Skin epidermis (tissue), 12 donors: ENCODE data around the gene FAM114A1.
"Not testable (repeated sequence)": the region's sequence is repeated elsewhere in the genome, so short reads cannot be mapped to it uniquely, and the experiment has no call there.

ENCODE experiments used
- H3K27ac ChIP-seq, 21 experiments: fragments of 200-600 bp; sonication (generic) in 11 of 21; one replicate each; pipeline ENCODE4 v1.5.0; 2020; ENCODE audit warnings: mild to moderate bottlenecking in 3 of 21, inconsistent platforms in 2 of 21, moderate library complexity in 2 of 21
- H3K4me3 ChIP-seq, 7 experiments: fragments of 200-600 bp; sonication (generic) in 2 of 7; one replicate each; pipeline ENCODE4 v1.5.0; 2020; ENCODE audit warnings: inconsistent platforms in 2 of 7, mild to moderate bottlenecking in 2 of 7, moderate library complexity in 1 of 7

FAM114A1 gene

DNA sequence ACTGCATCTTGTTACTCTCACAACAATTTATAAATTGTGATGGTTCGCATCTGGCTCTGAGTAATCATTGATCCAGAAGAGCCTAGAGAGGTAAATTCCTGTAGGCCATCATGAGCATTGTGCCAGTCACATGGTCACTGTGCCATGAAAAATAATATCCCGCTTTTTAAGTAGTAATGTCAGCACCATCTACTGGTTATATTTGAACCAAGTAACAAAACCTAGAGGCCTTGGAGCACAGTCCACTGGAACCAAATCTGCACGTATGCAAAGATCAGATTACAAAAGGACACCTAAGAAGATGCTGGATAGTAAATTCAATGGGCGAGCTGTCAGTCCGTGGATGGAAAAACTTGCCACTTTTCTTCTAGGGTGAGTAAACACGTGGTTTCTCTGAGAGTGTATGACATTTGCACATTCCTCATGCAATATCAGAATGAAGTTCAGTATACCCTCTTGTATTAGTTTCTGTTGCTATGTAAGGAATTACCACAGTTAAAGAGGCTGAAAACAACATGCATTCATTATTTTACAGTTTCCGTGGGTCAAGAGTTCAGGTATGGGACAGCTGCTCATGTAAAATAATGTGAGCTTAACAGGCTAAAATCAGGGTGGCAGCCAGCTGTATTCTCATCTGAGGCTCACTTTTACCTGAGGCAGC, 26.8 kb downstream of the FAM114A1 start:
- no peak overlapping the region for H3K4me3 ChIP-seq
- no peak overlapping the region for H3K27ac ChIP-seq

GRCh38 chr4:38896940-38897339, 29.3 kb downstream of the FAM114A1 start:
- no peak overlapping the region for H3K27ac ChIP-seq
- no peak overlapping the region for H3K4me3 ChIP-seq

DNA sequence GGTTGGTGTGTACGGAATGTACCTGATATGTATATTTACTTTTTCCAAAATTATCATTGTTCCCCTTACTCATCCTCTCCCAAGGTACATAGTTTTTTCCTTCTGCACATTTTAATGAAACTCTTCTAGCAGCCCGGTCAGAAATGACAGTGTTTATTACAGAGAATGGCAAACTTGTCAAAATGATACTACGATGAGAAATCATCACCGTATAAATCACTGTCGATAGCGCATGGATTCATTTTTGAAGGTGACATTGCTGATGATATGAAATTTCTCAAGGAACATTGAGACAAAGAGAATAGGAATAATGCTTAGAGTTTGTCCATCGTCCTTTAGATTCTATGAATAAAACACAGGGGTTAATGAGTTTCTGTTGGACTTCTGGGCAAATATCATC, 30.6 kb downstream of the FAM114A1 start:
- H3K27ac ChIP-seq: no peak overlapping the region

GRCh38 chr4:38902221-38902620, 34.6 kb downstream of the FAM114A1 start:
- Histone ChIP-seq H3K27ac (no peak overlapping the region), H3K4me3 (no peak overlapping the region)

More for the DNA sequence above, 30.6 kb downstream of the FAM114A1 start:
- no peak overlapping the region for H3K4me3 ChIP-seq

- Histone ChIP-seq H3K4me3 (no peak overlapping the region), H3K27ac (no peak overlapping the region)
These were observed 35.1 kb downstream of the FAM114A1 start for GRCh38 chr4:38902695-38903094.

DNA sequence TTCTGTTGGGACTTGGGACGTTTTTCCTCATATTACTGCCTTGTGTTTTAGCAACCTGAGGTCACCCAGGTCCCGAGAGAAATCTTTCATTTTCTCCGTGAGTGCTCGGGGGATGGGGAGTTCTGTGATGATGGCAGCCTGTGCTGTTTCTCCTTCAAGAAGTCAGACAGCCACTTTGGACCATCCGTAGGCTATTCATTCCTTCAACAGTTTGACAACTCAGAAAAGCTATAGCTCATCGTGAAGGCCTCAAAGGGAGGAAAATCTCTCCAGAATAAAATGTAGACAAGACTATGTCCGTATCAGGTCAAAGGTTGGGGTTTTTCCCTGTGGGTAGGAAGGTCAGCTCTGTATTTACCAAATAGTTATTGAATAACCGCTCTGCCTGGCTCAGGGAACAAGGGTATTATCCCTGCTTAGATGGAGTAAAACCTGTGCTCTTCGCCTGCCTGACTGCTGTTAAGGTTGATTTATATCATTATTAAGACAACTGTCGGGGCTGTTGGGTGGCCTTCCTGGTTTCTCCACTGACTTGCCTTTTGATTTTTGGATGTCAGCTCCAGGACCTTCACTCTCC, 36.6 kb downstream of the FAM114A1 start:
- Histone ChIP-seq H3K4me3 (no peak overlapping the region), H3K27ac (no peak overlapping the region)

- Histone ChIP-seq H3K4me3 (no peak overlapping the region), H3K27ac (no peak overlapping the region)
These were observed 37.1 kb downstream of the FAM114A1 start for GRCh38 chr4:38904682-38905081.

GRCh38 chr4:38905652-38906385, 38.2 kb downstream of the FAM114A1 start:
- Histone ChIP-seq H3K4me3 (no peak overlapping the region), H3K27ac (no peak overlapping the region)

GRCh38 chr4:38907696-38908270, 40.2 kb downstream of the FAM114A1 start:
- H3K4me3 ChIP-seq: no peak overlapping the region
- H3K27ac ChIP-seq: no peak overlapping the region

DNA sequence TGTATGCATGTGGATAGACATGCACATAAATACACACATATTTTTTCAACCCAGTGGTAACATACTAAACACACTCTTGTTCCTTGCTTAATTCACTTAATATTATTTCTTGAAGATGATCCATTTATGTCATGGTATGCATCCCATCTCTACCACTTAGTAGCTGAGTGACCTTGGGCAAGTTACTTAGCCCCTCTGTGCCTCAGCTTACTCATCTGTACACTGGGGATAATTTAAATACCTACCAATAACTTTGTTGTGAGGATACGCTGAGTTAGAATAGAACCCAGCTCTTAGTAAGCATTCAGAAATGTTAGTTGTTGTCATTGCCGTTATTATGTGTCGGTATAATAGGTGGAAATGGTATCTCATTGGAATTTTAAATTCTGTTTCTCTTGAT, 41.4 kb downstream of the FAM114A1 start:
- no peak overlapping the region for H3K4me3 ChIP-seq
- H3K27ac ChIP-seq: no peak overlapping the region

DNA sequence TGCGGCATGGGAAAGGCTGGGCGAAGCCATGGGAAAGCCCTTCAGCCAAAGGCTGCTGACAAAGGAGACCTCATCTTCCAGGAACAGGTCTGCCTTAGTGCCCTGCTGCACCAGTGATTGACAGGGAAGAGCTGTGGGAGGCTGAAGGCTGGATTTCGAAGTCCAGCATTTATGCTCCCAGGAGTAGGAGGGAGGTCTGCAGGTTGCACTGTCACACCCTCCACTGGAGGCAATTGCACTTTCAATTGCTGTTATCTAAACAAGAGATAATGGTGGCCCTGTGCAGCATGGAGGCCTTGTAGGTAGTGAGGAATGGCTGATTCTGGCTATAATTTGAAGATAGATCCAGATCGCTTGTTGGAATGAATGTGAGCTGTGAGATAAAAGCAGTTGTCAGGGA, 43.7 kb downstream of the FAM114A1 start:
- no peak overlapping the region for H3K27ac ChIP-seq
- H3K4me3 ChIP-seq: no peak overlapping the region

DNA sequence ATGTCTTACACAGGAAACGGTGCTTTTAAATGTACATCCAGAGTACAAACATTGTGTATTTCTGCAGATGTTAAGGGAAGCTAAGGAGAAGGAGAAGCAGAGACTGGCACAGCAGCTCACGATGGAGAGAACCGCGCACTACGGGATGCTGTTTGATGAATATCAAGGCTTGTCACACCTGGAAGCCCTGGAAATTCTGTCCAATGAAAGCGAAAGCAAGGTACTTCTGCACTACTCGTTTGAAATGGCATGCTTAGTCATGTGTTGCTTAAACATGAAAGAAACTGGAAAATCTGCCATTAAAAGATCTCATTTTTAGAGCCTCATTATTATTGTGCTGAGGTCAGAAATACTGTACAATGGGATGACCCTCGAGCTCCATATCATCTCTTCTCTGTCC, 47.2 kb downstream of the FAM114A1 start:
- H3K4me3 ChIP-seq: no peak overlapping the region
- peak overlapping the region in 1 of 21 experiments; percentile 22 for H3K27ac ChIP-seq

GRCh38 chr4:38916267-38916666, 48.7 kb downstream of the FAM114A1 start:
- H3K4me3 ChIP-seq, H3K27ac ChIP-seq: not testable (repeated sequence)

GRCh38 chr4:38917481-38918025, 49.9 kb downstream of the FAM114A1 start:
- Histone ChIP-seq H3K4me3 (no peak overlapping the region), H3K27ac (no peak overlapping the region)

- Histone ChIP-seq H3K27ac (no peak overlapping the region), H3K4me3 (no peak overlapping the region)
These were observed 51.9 kb downstream of the FAM114A1 start for GRCh38 chr4:38919494-38919893.

GRCh38 chr4:38920186-38920585, 52.6 kb downstream of the FAM114A1 start:
- no peak overlapping the region for H3K27ac ChIP-seq
- no peak overlapping the region for H3K4me3 ChIP-seq

DNA sequence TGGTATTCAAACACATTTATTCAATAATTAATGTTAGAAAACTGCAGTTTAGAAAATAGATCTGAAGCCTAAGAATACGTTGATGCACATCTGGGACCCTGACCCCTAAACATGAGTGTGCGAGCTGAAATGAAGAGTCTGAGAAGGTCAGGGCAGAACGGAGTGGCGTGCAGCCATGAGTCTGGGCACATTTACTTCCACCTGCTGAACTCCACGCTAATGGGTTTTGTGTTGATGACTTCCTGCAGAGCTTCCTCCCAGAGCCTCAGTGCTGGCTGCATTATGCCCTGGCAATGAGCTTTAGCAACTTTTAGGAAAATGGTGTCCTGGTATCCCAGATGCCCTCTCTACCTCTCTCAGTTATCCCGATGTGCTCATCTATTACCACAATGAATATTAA, 53.1 kb downstream of the FAM114A1 start:
- Histone ChIP-seq H3K4me3 (no peak overlapping the region), H3K27ac (no peak overlapping the region)

DNA sequence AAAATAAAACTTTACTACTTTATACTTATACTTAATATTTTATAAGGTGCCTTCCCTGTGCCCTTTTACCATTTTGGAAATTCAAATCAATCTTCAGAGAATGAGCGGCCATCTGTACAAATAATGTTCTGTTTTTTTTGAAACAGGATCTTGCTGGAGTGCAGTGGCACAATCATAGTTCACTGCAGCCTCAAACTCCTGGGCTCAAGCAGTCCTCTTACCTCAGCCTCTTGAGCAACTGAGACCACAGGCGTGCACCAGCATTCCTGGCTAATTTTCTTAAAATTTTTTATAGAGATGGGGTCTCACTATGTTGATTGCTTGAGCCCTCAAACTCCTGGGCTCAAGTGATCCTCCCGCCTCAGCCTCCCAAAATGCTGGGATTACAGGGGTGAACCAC, 53.5 kb downstream of the FAM114A1 start:
- Histone ChIP-seq H3K4me3 (no peak overlapping the region), H3K27ac (no peak overlapping the region)

- no peak overlapping the region for H3K4me3 ChIP-seq
- no peak overlapping the region for H3K27ac ChIP-seq
These were observed 56.1 kb downstream of the FAM114A1 start for GRCh38 chr4:38923746-38924145.

DNA sequence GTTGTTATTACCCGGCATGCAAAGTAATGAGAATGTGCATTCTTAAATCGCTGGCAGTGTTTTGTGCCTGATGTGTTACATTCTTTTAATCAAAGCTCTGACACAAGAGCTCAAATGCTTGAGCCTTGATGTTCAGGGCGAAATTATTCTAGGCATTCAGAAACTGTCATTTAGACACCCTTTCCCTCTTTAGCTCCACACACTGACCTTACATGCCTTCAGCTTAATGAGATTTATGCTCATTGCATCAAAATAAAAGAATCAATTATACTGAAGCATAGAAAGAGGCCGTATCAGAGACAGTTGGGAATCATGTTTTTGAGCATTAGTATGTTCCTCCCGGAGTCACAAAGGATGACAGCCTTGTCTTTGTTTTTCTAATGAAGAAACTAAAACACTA, 56.7 kb downstream of the FAM114A1 start:
- Histone ChIP-seq H3K27ac (no peak overlapping the region), H3K4me3 (no peak overlapping the region)
